ENCODE data around the gene SAP30BP.

SAP30BP gene

GRCh38 chr17:75666959-75667790 lies at the start of gene SAP30BP, which contains the start of gene RECQL5:
SAP30BP (plus strand) TSS chr17:75667338; CDS start chr17:75667373, 35 bp downstream.
RECQL5 (minus strand) TSS chr17:75667154; CDS start chr17:75666557, 597 bp downstream.
- Histone ChIP-seq H3K27me3 (ENCODE audit: control insufficient read depth, insufficient read depth, low read length) (no peaks in the 10 kb centered on the region), H3K36me3 (ENCODE audit: control insufficient read depth, insufficient read depth, low read length) (peaks cover 4% of the 10 kb centered on the region), H3K4me1 (ENCODE audit: control insufficient read depth, insufficient read depth, low read length) (peaks cover 12% of the 10 kb centered on the region), H3K9me3 (ENCODE audit: control insufficient read depth, low read length) (no peaks in the 10 kb centered on the region), H3K9ac (ENCODE audit: low read length) (peak within 1 kb of the TSS; percentile 84), H3K4me3 (ENCODE audit: low read length) (peak within 1 kb of the TSS; percentile 78)

- peaks cover under 1% of the 10 kb centered on the region for H3K4me1 ChIP-seq (ENCODE audit: control insufficient read depth, insufficient read depth, low read length)
- no peak overlapping the region for H3K4me3 ChIP-seq (ENCODE audit: low read length)
- no peak overlapping the region for H3K9ac ChIP-seq (ENCODE audit: low read length)
- no peaks in the 10 kb centered on the region for H3K36me3 ChIP-seq (ENCODE audit: control insufficient read depth, insufficient read depth, low read length)
- H3K27me3 ChIP-seq (ENCODE audit: control insufficient read depth, insufficient read depth, low read length), result no peaks in the 10 kb centered on the region
- no peaks in the 10 kb centered on the region for H3K9me3 ChIP-seq (ENCODE audit: control insufficient read depth, low read length)
Measured at GRCh38 chr17:75617675-75618074, 49.5 kb upstream of the SAP30BP start.

- no peaks in the 10 kb centered on the region for H3K9me3 ChIP-seq (ENCODE audit: control insufficient read depth, low read length)
- no peaks in the 10 kb centered on the region for H3K27me3 ChIP-seq (ENCODE audit: control insufficient read depth, insufficient read depth, low read length)
- no peak overlapping the region for H3K4me3 ChIP-seq (ENCODE audit: low read length)
- no peaks in the 10 kb centered on the region for H3K4me1 ChIP-seq (ENCODE audit: control insufficient read depth, insufficient read depth, low read length)
- H3K36me3 ChIP-seq (ENCODE audit: control insufficient read depth, insufficient read depth, low read length), result no peaks in the 10 kb centered on the region
- H3K9ac ChIP-seq (ENCODE audit: low read length), result no peak overlapping the region
Measured at GRCh38 chr17:75619506-75620431, 47.4 kb upstream of the SAP30BP start.

GRCh38 chr17:75621489-75621888 lies 45.6 kb upstream of the SAP30BP start:
- Histone ChIP-seq H3K9me3 (ENCODE audit: control insufficient read depth, low read length) (no peaks in the 10 kb centered on the region), H3K4me3 (ENCODE audit: low read length) (no peak overlapping the region), H3K4me1 (ENCODE audit: control insufficient read depth, insufficient read depth, low read length) (no peaks in the 10 kb centered on the region), H3K9ac (ENCODE audit: low read length) (no peak overlapping the region), H3K36me3 (ENCODE audit: control insufficient read depth, insufficient read depth, low read length) (peaks cover 3% of the 10 kb centered on the region), H3K27me3 (ENCODE audit: control insufficient read depth, insufficient read depth, low read length) (no peaks in the 10 kb centered on the region)

GRCh38 chr17:75622076-75622475 lies 45.1 kb upstream of the SAP30BP start:
- Histone ChIP-seq H3K4me3 (ENCODE audit: low read length) (no peak overlapping the region), H3K36me3 (ENCODE audit: control insufficient read depth, insufficient read depth, low read length) (peaks cover 8% of the 10 kb centered on the region), H3K27me3 (ENCODE audit: control insufficient read depth, insufficient read depth, low read length) (no peaks in the 10 kb centered on the region), H3K4me1 (ENCODE audit: control insufficient read depth, insufficient read depth, low read length) (no peaks in the 10 kb centered on the region), H3K9me3 (ENCODE audit: control insufficient read depth, low read length) (no peaks in the 10 kb centered on the region), H3K9ac (ENCODE audit: low read length) (no peak overlapping the region)

- Histone ChIP-seq H3K9me3 (ENCODE audit: control insufficient read depth, low read length) (no peaks in the 10 kb centered on the region), H3K4me3 (ENCODE audit: low read length) (no peak overlapping the region), H3K36me3 (ENCODE audit: control insufficient read depth, insufficient read depth, low read length) (peaks cover 10% of the 10 kb centered on the region), H3K4me1 (ENCODE audit: control insufficient read depth, insufficient read depth, low read length) (no peaks in the 10 kb centered on the region), H3K27me3 (ENCODE audit: control insufficient read depth, insufficient read depth, low read length) (no peaks in the 10 kb centered on the region), H3K9ac (ENCODE audit: low read length) (no peak overlapping the region)
Measured at GRCh38 chr17:75622771-75623273, 44.3 kb upstream of the SAP30BP start.

GRCh38 chr17:75623386-75623785 lies 43.8 kb upstream of the SAP30BP start:
- no peaks in the 10 kb centered on the region for H3K27me3 ChIP-seq (ENCODE audit: control insufficient read depth, insufficient read depth, low read length)
- H3K4me1 ChIP-seq (ENCODE audit: control insufficient read depth, insufficient read depth, low read length), result no peaks in the 10 kb centered on the region
- H3K9ac ChIP-seq (ENCODE audit: low read length), result no peak overlapping the region
- H3K36me3 ChIP-seq (ENCODE audit: control insufficient read depth, insufficient read depth, low read length), result peaks cover 10% of the 10 kb centered on the region
- H3K9me3 ChIP-seq (ENCODE audit: control insufficient read depth, low read length), result no peaks in the 10 kb centered on the region
- H3K4me3 ChIP-seq (ENCODE audit: low read length), result no peak overlapping the region

- Histone ChIP-seq H3K36me3 (ENCODE audit: control insufficient read depth, insufficient read depth, low read length) (peaks cover 10% of the 10 kb centered on the region), H3K4me1 (ENCODE audit: control insufficient read depth, insufficient read depth, low read length) (no peaks in the 10 kb centered on the region), H3K9me3 (ENCODE audit: control insufficient read depth, low read length) (no peaks in the 10 kb centered on the region), H3K4me3 (ENCODE audit: low read length) (no peak overlapping the region), H3K27me3 (ENCODE audit: control insufficient read depth, insufficient read depth, low read length) (no peaks in the 10 kb centered on the region), H3K9ac (ENCODE audit: low read length) (no peak overlapping the region)
Measured at GRCh38 chr17:75624021-75624420, 43.1 kb upstream of the SAP30BP start.

GRCh38 chr17:75624714-75625345 lies 42.3 kb upstream of the SAP30BP start:
- no peaks in the 10 kb centered on the region for H3K9me3 ChIP-seq (ENCODE audit: control insufficient read depth, low read length)
- peaks cover 14% of the 10 kb centered on the region for H3K36me3 ChIP-seq (ENCODE audit: control insufficient read depth, insufficient read depth, low read length)
- no peaks in the 10 kb centered on the region for H3K4me1 ChIP-seq (ENCODE audit: control insufficient read depth, insufficient read depth, low read length)
- H3K27me3 ChIP-seq (ENCODE audit: control insufficient read depth, insufficient read depth, low read length), result no peaks in the 10 kb centered on the region
- H3K4me3 ChIP-seq (ENCODE audit: low read length), result no peak overlapping the region
- H3K9ac ChIP-seq (ENCODE audit: low read length), result no peak overlapping the region

GRCh38 chr17:75625813-75626486 lies 41.2 kb upstream of the SAP30BP start:
- Histone ChIP-seq H3K36me3 (ENCODE audit: control insufficient read depth, insufficient read depth, low read length) (peaks cover 21% of the 10 kb centered on the region), H3K27me3 (ENCODE audit: control insufficient read depth, insufficient read depth, low read length) (no peaks in the 10 kb centered on the region), H3K4me3 (ENCODE audit: low read length) (no peak overlapping the region), H3K9me3 (ENCODE audit: control insufficient read depth, low read length) (no peaks in the 10 kb centered on the region), H3K9ac (ENCODE audit: low read length) (no peak overlapping the region), H3K4me1 (ENCODE audit: control insufficient read depth, insufficient read depth, low read length) (no peaks in the 10 kb centered on the region)

GRCh38 chr17:75626496-75627038 lies 40.6 kb upstream of the SAP30BP start:
- H3K4me3 ChIP-seq (ENCODE audit: low read length), result no peak overlapping the region
- H3K27me3 ChIP-seq (ENCODE audit: control insufficient read depth, insufficient read depth, low read length), result no peaks in the 10 kb centered on the region
- no peak overlapping the region for H3K9ac ChIP-seq (ENCODE audit: low read length)
- H3K4me1 ChIP-seq (ENCODE audit: control insufficient read depth, insufficient read depth, low read length), result no peaks in the 10 kb centered on the region
- H3K36me3 ChIP-seq (ENCODE audit: control insufficient read depth, insufficient read depth, low read length), result peaks cover 21% of the 10 kb centered on the region
- H3K9me3 ChIP-seq (ENCODE audit: control insufficient read depth, low read length), result no peaks in the 10 kb centered on the region

Data from mucosa of stomach (tissue), 1 donor.